HEK293 (cell line): ENCODE measurements around the gene MFGE8.

Source experiments
- FEZF1 ChIP-seq: fragments of 450-650 bp; formaldehyde crosslinking; IDR thresholded peaks from 2 replicates; pipeline ENCODE4 v1.5.1; 2016; ENCODE audit warnings: missing biosample characterization, missing genetic modification characterization
- KLF7 ChIP-seq: fragments of 450-650 bp; formaldehyde crosslinking; IDR thresholded peaks from 2 replicates; pipeline ENCODE4 v1.5.1; 2016; ENCODE audit warnings: missing biosample characterization, missing genetic modification characterization, borderline replicate concordance
- PRDM1 ChIP-seq: fragments of 450-650 bp; formaldehyde crosslinking; IDR thresholded peaks from 2 replicates; pipeline ENCODE4; 2016; ENCODE audit warnings: missing biosample characterization, missing genetic modification characterization
- SP3 ChIP-seq: fragments of 450-650 bp; formaldehyde crosslinking; IDR thresholded peaks from 2 replicates; pipeline ENCODE4 v1.5.1; 2016; ENCODE audit warnings: missing biosample characterization, missing genetic modification characterization
- TCF7L2 ChIP-seq: IDR thresholded peaks from 2 replicates; pipeline ENCODE4 v1.6.1; 2011; ENCODE audit warnings: low read depth, mild to moderate bottlenecking, inconsistent platforms, low read length, moderate library complexity, borderline replicate concordance
- ZNF114 ChIP-seq: fragments of 450-650 bp; formaldehyde crosslinking; IDR thresholded peaks from 2 replicates; pipeline ENCODE4 v1.5.0; 2017; ENCODE audit warnings: missing biosample characterization, missing genetic modification characterization
- ZNF76 ChIP-seq: fragments of 450-650 bp; formaldehyde crosslinking; IDR thresholded peaks from 2 replicates; pipeline ENCODE4; 2016; ENCODE audit warnings: low read depth, missing biosample characterization, missing genetic modification characterization, borderline replicate concordance
- ZNF792 ChIP-seq: fragments of 450-650 bp; formaldehyde crosslinking; IDR thresholded peaks from 2 replicates; pipeline ENCODE4 v1.5.1; 2016; ENCODE audit warnings: missing biosample characterization, missing genetic modification characterization
- TF ChIP-seq, protein P1 (sequence below): fragments of 450-650 bp; formaldehyde crosslinking; IDR thresholded peaks from 2 replicates; pipeline ENCODE4 v1.5.1; 2016; ENCODE audit warnings: missing biosample characterization, missing genetic modification characterization
- TF ChIP-seq, protein P2 (sequence below): fragments of 450-650 bp; formaldehyde crosslinking; IDR thresholded peaks from 2 replicates; pipeline ENCODE4 v1.5.1; 2017; ENCODE audit warnings: missing biosample characterization, missing genetic modification characterization

- TF ChIP-seq TCF7L2 (no peak), ZNF76 (tag by site-specific recombination) (no peak), KLF7 (tag by site-specific recombination) (no peak), ZNF792 (tag by site-specific recombination) (no peak), SP3 (tag by site-specific recombination) (no peak), ZNF114 (tag by site-specific recombination) (no peak), PRDM1 (tag by site-specific recombination) (no peak), FEZF1 (tag by site-specific recombination) (no peak)
- TF ChIP-seq, protein P1, sequence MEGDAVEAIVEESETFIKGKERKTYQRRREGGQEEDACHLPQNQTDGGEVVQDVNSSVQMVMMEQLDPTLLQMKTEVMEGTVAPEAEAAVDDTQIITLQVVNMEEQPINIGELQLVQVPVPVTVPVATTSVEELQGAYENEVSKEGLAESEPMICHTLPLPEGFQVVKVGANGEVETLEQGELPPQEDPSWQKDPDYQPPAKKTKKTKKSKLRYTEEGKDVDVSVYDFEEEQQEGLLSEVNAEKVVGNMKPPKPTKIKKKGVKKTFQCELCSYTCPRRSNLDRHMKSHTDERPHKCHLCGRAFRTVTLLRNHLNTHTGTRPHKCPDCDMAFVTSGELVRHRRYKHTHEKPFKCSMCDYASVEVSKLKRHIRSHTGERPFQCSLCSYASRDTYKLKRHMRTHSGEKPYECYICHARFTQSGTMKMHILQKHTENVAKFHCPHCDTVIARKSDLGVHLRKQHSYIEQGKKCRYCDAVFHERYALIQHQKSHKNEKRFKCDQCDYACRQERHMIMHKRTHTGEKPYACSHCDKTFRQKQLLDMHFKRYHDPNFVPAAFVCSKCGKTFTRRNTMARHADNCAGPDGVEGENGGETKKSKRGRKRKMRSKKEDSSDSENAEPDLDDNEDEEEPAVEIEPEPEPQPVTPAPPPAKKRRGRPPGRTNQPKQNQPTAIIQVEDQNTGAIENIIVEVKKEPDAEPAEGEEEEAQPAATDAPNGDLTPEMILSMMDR (tag by site-specific recombination) = no peak
- TF ChIP-seq, protein P2, sequence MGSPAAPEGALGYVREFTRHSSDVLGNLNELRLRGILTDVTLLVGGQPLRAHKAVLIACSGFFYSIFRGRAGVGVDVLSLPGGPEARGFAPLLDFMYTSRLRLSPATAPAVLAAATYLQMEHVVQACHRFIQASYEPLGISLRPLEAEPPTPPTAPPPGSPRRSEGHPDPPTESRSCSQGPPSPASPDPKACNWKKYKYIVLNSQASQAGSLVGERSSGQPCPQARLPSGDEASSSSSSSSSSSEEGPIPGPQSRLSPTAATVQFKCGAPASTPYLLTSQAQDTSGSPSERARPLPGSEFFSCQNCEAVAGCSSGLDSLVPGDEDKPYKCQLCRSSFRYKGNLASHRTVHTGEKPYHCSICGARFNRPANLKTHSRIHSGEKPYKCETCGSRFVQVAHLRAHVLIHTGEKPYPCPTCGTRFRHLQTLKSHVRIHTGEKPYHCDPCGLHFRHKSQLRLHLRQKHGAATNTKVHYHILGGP (tag by site-specific recombination) = no peak
These were observed 36.7 kb upstream of the MFGE8 start for GRCh38 chr15:88949734-88950400.
